Activated naive CD4-positive, alpha-beta T cell treated with Interleukin-2 at 50 U/mL for 16 hours (primary cell): Measurements from ENCODE around the gene RNASE8.

Source experiments
- DNase-seq: peaks from one replicate; pipeline ENCODE4 v3.0.0-alpha.2; 2020

The RNASE8 gene

GRCh38 chr14:21093769-21094681 lies 36.4 kb downstream of the RNASE8 start:
- no peak for DNase-seq

GRCh38 chr14:21095430-21096205 lies 38.0 kb downstream of the RNASE8 start:
- DNase-seq: no peak

GRCh38 chr14:21096438-21096837 lies 38.8 kb downstream of the RNASE8 start:
- DNase-seq: no peak

GRCh38 chr14:21096978-21097635 lies 39.5 kb downstream of the RNASE8 start:
- DNase-seq: no peak

- DNase-seq: peak; percentile 15
These were observed 40.0 kb downstream of the RNASE8 start for GRCh38 chr14:21097636-21098075.

GRCh38 chr14:21098076-21098891 lies 40.7 kb downstream of the RNASE8 start, which contains the start of gene ZNF219:
Gene ZNF219, minus strand, starts transcription at chr14:21098655. Its CDS starts 5,064 bp downstream, at chr14:21093591.
- DNase-seq: peak; percentile 32

- no peak for DNase-seq
These were observed 41.4 kb downstream of the RNASE8 start for GRCh38 chr14:21098892-21099595.

- DNase-seq: no peak
These were observed 42.0 kb downstream of the RNASE8 start for GRCh38 chr14:21099596-21099985.

GRCh38 chr14:21100931-21101330 lies 43.3 kb downstream of the RNASE8 start, which contains the start of gene TMEM253:
Gene TMEM253, plus strand, starts transcription at chr14:21101066. Its CDS starts 278 bp downstream, at chr14:21101344.
- DNase-seq: no peak

GRCh38 chr14:21101802-21102413 lies 44.3 kb downstream of the RNASE8 start:
- no peak for DNase-seq

GRCh38 chr14:21102521-21103410 lies 45.1 kb downstream of the RNASE8 start:
- no peak for DNase-seq

GRCh38 chr14:21103411-21103709 lies 45.7 kb downstream of the RNASE8 start:
- no peak for DNase-seq

- DNase-seq: peak; percentile 95
These were observed 46.3 kb downstream of the RNASE8 start for GRCh38 chr14:21103710-21104447.

GRCh38 chr14:21104448-21105060 lies 46.9 kb downstream of the RNASE8 start:
- DNase-seq: peak; percentile 69

GRCh38 chr14:21105095-21105494 lies 47.5 kb downstream of the RNASE8 start:
- DNase-seq: no peak

GRCh38 chr14:21106176-21106497 lies 48.5 kb downstream of the RNASE8 start:
- DNase-seq: no peak

GRCh38 chr14:21106498-21107282 lies 49.1 kb downstream of the RNASE8 start:
- DNase-seq: peak; percentile 82

- DNase-seq: no peak
These were observed 49.7 kb downstream of the RNASE8 start for GRCh38 chr14:21107283-21107800.
